CD4-positive, alpha-beta T cell treated with Interleukin-6 at 100 ng/mL for 8 hours (primary cell): ENCODE results near the gene CCDC88B.

Experiments
- DNase-seq: peaks from one replicate; pipeline ENCODE4 v3.0.0-alpha.2; 2020; ENCODE audit warnings: mixed read lengths, low spot score

CCDC88B gene

GRCh38 chr11:64339754-64340408 lies at the start of gene CCDC88B:
Gene CCDC88B (plus strand): TSS chr11:64340204. CDS start chr11:64340267, 63 bp downstream.
- DNase-seq, result peak; percentile 91

- no peak for DNase-seq
Observed at GRCh38 chr11:64290352-64291261, 49.4 kb upstream of the CCDC88B start.

- DNase-seq, result no peak
Observed at GRCh38 chr11:64291262-64291751, 48.7 kb upstream of the CCDC88B start, which contains the start of gene KCNK4. Gene KCNK4 (plus strand): TSS chr11:64291302. CDS start chr11:64293019, 1,717 bp downstream.

- DNase-seq, result no peak
Observed at GRCh38 chr11:64291752-64292459, 48.1 kb upstream of the CCDC88B start.

GRCh38 chr11:64292460-64293254 lies 47.3 kb upstream of the CCDC88B start:
- no peak for DNase-seq

- DNase-seq, result no peak
Observed at GRCh38 chr11:64294774-64295173, 45.2 kb upstream of the CCDC88B start.

GRCh38 chr11:64295760-64296159 lies 44.2 kb upstream of the CCDC88B start:
- no peak for DNase-seq

GRCh38 chr11:64296236-64296635 lies 43.8 kb upstream of the CCDC88B start:
- no peak for DNase-seq

GRCh38 chr11:64296830-64297698 lies 42.9 kb upstream of the CCDC88B start:
- DNase-seq, result no peak

GRCh38 chr11:64297699-64298358 lies 42.2 kb upstream of the CCDC88B start:
- no peak for DNase-seq

GRCh38 chr11:64298966-64299846 lies 40.8 kb upstream of the CCDC88B start:
- DNase-seq, result no peak

GRCh38 chr11:64299847-64300648 lies 40.0 kb upstream of the CCDC88B start, which contains the start of gene CATSPERZ:
Gene CATSPERZ (plus strand): TSS chr11:64300358. CDS start chr11:64300411, 53 bp downstream.
- no peak for DNase-seq

- no peak for DNase-seq
Observed at GRCh38 chr11:64303109-64304031, 36.6 kb upstream of the CCDC88B start.

- DNase-seq, result no peak
Observed at GRCh38 chr11:64304032-64304315, 36.0 kb upstream of the CCDC88B start.

- DNase-seq, result peak; percentile 92
Observed at GRCh38 chr11:64304316-64305072, 35.5 kb upstream of the CCDC88B start.

GRCh38 chr11:64305075-64305690 lies 34.8 kb upstream of the CCDC88B start, which contains the start of gene ESRRA:
Gene ESRRA (plus strand): TSS chr11:64305524. CDS start chr11:64307180, 1,656 bp downstream.
- peak; percentile 99 for DNase-seq
